Fibroblast of skin of right biceps (primary cell): Measurements from ENCODE around the gene ATP1A3.

Experiments
- DNase-seq: peaks from one replicate; pipeline ENCODE4 v3.0.0-alpha.2; 2013

The ATP1A3 gene

DNA sequence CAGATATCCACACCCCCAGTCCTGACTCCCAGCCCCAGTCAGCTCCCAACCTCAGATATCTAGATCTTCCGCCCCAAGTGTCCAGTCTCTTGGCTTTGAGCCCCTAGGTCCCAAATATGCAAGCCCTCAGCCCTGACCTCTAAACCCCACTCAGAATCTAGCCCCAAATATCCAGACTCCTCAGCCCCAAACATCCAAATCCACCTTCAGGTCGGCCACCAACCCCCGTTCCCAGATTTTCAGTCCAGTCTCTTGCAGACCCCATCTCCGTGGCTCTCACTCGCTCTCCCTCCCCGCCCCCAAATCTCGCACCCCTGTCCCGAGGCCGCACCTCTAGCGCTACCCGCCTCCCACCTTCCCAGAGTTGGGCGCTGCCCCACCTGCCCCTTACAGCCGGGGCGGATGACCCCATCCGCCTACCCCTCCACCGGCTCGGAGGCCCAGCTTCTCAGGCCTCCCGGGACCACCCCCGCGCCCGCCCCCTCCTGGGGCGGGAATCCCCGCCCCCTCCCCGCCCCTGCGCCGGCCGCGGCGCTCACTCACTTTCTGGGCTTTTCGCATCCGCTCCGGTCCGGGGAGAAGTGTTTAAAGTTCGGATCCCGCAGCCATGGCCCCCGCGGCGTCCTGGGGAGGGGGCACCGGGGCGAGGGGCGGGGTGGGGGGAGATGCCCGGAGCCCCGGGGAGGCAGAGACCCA, 66.4 kb downstream of the ATP1A3 start:
- no peak for DNase-seq

DNA sequence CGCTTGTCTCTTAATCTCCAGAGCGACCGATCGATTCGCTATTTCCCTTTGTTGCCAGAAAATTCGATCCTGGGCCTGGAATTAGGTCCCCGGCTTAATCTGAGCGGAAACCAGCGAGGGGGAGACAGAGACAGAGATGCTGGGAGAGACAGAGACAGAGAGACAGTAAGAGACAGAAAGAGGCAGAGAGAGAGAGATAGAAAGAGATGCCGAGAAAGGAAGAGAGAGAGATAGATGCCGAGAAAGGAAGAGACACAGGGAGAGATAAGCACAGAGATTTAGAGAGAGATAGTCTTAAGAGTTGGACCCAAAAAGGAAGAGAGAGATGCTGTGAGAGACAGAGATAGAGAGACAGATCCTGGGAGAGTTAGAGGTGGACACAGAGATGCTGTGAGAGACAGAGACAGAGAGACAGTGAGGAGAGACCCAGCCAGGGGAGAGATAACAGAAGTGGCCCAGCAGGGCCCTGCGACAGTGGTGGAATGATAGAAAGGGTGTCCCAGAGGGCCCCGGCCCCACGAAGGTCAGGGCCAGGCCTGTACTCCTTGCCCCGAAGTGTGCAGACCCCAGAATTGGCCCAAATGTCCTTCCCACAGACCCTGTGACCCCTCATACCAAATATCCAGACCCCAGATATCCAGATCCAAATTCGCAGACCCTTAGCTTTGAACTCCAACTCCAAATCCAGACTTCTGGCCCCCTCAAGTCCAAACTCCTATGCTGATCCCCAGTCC, 67.1 kb downstream of the ATP1A3 start:
- no peak for DNase-seq

DNA sequence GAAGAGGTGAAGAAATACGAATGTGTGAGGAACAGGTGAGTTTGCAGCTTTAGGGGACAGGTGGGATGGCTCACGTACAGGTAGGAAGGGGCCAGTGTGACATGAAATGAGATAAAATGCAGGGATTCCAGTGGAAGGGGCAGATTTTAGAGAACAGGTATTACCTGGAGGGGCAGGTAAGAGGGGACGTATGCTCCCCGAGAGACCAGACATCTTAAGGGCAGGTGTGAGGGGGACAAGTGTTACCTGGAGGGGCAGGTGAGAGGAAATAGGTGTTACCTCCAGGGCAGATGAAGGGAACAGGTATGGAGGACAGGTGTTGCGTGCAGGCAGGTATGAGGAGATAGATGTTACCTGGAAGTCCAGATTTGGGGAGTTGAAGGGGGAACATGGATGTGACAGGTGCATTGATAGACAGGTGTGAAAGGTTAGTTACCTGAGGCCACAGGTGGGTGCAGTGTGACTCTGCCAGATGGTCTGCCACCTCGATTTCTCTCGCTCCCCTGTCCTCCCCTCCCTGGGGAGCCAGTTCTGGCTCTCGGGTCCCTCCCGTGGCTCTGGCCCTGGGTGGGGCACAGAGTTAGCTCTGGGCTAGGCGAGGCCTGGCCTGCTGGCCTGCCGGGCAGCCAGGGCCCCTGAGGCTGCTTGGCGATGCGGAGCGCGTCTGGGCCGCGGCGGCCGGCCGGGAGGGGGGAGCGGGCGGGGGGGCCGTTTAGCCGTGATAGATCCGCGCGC, 67.8 kb downstream of the ATP1A3 start:
- no peak for DNase-seq

DNA sequence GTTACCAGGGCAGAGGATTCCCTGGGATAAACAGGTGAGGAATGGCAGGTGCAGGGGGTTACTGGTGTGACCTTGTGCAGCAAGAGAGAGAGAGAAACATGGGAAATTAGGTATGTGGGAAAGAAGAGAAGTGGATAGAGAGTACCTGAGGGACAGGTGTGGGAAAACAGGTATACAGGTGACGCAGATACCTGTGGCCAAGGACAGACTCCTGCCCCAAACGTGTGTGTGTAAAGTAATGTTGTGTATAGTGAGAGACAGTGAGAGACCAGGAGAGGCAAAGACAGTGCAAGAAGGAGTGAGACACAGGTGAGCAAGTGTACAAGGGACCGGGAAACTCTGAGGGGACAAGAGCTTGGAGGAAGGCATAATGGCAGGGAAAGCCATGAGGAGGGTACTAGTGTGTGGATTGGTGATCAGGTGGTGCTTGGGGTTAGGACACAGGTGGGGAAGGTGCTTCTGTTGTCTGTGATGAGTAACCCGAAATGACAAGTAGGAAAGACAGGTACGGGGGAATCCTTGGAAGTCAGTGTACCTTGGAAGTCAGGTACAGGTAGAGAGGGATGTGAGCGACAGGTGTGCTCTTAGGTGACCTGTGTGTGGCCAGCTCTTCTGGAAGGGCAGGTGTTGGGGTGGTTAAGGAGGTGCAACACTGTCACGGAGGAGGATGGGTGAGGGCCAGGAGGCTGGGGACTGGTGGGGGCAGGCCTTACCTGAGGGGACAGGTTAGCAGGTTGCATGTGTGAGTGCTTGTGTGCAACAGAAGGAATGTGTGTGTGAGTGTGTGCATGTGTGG, 68.6 kb downstream of the ATP1A3 start:
- no peak for DNase-seq

DNA sequence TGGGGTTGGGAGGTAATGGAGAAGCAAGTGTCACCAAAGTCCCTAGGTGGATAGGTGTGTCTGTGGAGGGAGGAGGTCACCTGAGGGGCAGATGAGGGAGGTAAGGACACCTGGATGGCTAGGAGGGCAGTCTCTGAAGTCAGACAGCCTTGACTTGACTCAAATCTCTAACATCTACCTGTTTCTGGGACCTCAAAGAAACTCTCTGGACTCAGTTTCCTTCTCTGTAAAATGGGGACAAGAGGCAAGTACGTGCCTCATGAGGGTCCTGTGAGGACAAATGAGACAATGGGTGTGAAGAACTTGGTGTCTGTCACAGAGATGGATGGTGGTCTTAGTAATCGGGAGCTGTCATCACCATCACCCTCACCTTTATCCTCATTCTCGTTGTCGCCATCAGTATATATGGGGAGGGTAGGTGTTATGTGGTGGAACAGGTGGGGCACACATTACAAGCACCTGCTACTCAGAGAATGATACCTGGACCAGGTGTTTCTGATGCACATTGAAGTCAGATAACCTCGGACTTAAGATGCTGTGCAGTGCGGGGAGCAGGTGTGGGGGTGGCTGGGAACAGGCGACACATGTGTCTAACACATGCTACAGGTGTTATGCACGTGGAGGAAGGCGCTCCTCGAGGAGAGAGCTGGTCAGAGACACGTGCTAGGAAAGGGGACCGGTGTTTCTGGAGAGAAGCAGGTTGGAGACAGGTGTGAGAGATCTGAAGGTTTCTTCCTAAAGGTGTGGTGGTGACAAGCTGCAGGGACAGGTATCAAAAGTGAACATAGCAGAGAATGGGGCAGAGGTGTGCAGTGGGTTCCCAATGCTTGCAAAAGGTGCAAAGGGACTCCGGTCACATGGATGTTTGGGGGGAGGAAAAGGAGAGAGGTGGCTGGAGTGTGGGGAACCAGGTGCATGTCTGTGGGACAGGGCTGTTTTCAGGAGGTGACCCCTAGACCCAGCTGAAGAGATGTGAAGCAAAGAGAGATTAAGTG, 69.6 kb downstream of the ATP1A3 start:
- no peak for DNase-seq

DNA sequence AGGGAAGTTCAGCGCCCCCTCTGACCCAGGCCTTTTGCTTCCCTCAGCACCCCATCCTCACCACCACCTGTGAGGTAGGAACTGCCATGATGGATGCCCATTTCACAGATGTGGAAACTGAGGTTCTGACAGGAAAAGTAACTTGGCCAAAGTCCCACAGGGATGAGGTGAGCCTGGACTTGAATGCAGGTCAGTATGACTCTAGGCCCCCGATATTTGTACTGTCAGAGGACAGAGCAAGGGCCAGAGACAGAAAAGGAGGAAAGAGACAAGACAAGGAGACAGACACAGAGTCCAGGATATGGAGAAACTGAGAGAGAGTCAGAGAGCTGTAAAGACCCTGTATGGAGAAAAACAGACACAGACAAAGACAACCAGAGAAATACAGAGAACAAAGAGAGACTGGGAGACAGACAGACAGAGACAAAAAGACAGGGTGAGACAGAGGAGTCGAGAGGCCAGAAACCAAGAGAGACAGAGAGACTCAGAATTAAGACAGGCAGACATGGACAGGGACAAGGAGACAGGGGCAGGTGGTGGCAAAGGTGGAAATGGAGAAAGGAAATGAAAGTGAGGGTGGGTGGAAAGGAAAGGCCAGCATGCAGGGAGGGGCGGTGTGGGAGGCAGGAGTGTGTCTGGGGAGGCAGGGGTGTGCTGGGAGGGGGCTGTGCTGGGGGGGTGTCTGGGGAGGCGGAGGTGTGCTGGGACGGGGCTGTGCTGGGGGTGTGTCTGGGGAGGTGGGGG, 70.8 kb downstream of the ATP1A3 start:
- no peak for DNase-seq

DNA sequence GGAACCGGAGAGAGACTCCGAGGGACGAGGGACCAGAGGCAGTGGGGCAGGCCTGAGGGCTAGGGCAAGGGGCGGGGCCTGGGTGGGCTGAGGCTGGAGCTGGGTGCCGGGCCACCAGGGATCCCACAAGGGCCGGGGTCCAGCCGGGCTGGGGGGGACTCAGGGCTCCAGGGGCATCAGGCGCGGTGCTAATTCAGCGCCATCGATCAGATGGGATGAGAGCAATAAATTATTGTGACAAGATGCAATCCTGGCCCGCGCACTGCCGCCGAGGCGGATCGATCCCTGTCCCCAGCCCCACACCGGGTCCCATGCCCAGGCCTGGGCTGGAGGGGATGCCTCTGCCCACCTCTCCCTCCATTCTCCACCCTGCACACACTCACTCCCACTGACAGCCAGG, 71.4 kb downstream of the ATP1A3 start:
- no peak for DNase-seq

DNA sequence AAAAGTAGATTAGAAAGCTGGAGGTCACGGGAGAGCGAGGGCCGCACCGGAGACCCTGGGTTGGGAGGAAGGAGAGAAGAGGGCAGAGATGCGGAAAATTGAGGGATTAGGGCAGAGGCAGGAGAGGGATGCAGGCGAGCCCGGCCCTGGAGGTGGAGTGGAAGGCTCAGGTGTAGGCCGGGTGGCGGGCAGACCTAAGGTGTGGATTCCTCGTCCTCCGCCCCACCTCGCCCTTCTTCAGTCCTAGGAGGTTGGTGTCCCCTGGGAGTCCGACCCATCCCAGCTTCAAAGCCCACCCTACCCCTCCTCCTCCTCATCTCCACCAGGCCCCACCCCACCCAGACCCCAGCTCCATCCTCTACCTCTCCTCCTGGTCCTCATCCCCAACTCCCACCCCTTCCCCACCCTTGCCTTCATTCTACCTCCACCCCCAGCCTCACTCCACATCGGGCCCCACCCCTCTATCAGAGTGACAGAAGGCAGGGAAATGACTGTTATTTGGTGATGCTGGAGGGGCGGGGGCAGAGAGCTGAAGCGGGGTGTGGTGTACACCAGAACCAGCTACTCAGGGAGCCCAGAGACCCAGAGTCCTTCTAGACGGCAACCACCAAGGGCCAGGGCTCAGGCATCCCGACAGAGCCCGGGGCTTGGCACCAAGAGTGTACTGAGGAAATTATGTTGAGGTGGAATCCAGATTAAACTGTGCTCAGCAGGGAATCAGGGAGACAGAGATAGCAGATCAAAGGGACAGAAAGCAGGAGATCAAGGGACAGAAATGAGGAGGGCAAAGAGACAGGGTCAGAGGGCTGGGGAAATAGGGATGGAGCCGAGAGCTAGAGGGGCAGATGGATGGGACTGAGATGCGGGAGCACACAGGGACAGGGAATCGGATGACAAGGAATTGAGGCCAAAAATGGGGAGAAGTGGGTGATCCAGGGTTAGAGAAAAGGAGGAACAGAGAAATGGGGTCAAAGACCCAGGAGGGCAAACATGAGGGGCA, 72.2 kb downstream of the ATP1A3 start:
- DNase-seq = no peak

DNA sequence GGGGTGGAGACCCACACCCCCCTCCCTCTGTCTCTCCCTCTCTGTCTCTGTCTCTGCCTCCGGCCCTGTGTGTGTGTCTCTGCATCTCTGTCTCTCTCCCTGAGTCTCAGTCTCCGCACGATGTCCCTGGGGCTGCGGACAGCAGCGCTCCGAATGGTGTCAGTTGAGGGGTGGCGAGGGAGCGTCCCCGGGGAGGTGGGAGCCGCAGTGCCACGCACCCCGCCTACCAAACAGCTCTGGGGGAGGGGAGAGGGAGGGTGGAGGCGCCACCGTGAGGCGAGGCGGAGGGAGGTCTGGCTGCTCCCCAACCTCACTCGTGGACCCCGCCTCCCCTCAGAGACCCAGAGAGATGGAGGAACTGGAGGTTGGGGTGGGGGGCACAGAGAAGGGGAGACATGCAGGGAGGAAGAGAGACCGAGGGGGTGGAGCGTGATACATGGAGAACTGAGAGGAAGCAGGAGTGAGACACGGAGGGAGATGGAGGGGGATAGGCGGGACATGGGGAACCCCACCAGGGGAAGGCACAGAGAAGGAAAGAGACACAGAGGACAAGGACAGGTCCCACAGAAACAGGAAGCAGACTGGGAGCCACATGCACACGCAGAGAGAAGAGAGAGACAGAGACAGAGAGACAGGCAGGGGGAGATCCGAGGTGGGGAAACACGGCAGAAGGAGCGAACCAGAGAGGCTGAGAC, 73.0 kb downstream of the ATP1A3 start:
- DNase-seq = no peak

DNA sequence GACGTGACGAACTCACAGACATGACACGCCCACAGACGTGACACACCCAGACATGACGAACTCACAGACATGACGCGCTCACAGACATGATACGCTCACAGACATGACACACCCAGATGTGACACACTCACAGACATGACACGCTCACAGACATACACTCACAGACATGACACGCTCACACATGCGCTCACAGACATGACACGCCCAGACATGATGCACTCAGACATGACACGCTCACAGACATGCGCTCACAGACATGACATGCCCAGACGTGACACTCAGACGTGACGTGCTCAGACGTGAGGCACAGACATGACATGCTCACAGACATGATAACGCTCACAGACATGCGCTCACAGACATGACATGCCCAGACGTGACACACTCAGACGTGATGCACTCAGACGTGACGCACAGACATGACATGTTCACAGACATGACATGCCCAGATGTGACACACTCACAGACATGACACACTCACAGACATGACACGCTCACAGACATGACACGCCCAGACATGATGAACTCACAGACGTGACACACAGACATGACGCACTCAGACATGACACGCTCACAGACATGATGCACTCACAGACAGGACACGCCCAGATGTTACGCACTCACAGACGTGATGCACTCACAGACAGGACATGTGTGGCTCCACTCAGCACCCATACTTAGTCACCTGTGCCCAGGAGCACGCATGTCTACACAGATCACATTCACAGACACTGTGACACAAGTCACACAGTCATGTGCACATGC, 73.9 kb downstream of the ATP1A3 start:
- no peak for DNase-seq

DNA sequence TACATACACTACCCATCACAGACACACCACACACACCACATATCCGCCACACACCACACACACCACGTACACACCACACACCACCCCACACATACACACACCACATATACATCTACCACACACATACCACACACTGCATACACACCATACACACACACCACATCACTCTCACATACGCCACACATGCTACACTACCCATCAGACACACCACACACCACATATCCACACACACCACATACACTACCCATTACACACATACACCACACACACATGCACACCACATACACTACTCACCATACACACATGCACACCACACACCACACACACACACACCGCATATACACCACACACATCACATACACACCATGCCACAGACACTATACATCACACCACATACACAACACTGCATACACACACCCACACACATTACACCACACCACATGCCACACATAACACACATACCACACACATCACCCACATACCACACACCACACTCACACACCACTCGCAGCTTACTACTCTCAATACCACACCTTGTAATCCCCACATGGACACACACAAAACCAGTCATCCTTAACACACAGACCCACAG, 75.3 kb downstream of the ATP1A3 start:
- no peak for DNase-seq

DNA sequence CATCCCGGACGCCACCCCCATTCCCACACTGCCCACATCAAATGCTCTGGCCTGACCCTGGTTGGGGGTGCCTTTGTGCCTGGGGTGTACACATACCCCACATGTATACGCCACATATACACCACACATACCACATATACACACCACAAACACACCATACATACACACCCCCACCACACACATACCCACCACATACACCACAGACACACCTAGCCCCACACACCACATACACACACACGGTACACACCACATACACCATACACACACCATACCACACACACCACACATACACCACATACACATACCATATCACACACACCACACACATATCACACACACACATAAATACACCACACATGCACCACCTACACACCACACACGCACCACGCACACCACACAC, 75.9 kb downstream of the ATP1A3 start:
- no peak for DNase-seq

DNA sequence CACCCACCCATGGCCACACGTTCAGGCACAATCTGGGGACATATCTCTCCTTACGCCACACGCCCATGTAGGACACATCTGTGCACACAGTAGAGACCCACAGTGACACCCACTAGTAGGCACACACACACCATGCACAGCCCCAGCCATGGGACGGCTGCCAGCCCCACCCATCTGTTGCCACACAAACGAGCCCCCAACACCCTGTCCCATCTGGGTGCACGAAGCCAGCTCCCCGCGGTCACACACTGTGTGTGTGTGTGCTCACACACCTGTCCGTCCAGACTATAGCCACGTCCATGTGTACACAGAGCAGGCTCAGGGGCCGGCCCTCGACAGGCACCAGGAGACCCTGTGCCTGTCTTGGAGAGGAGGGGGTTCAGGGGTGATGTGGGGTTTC, 76.4 kb downstream of the ATP1A3 start:
- no peak for DNase-seq
